Peyer's patch (tissue), 4 donors: ENCODE data around the gene AQP6. TPM values are rescaled to one million over a fixed set of nuclear protein-coding genes. Genes with fewer than 3 reads are reported as not detected.

Source experiments
- DNase-seq, 3 donors: peaks; one replicate each; pipeline ENCODE4 v3.0.0-alpha.2; 2017 to 2019
- H3K27ac ChIP-seq, 4 donors: fragments of 200-600 bp; sonication (generic); one replicate each; pipeline ENCODE4 v1.5.1; 2016 to 2019
- H3K27me3 ChIP-seq, 2 donors: fragments of 200-600 bp; sonication (generic); one replicate each; pipeline ENCODE4 v1.5.1; 2019
- H3K36me3 ChIP-seq, 3 donors: fragments of 200-600 bp; sonication (generic); one replicate each; pipeline ENCODE4 v1.5.1; 2016 to 2019
- H3K4me1 ChIP-seq, 4 donors: fragments of 200-600 bp; sonication (generic); one replicate each; pipeline ENCODE4 v1.5.1; 2016 to 2019
- H3K4me3 ChIP-seq, 4 donors: fragments of 200-600 bp; sonication (generic); 1 replicate in 3 of 4; 2 replicates in 1 of 4; pipeline ENCODE4 v1.5.1; 2016 to 2019; ENCODE audit warnings: mild to moderate bottlenecking in 1 of 4
- H3K9me3 ChIP-seq, 4 donors: fragments of 200-600 bp; sonication (generic); one replicate each; pipeline ENCODE4 v1.5.1; 2016 to 2019; ENCODE audit warnings: mild to moderate bottlenecking in 1 of 4
- POLR2A ChIP-seq, 2 donors: fragments of 450-650 bp; IDR thresholded peaks; one replicate each; pipeline ENCODE4 v1.5.1; 2017; ENCODE audit warnings: antibody characterized with exemption in 2 of 2, mild to moderate bottlenecking in 2 of 2, moderate library complexity in 2 of 2
- total RNA-seq, 4 donors: library from RNA; depleted of rRNA; stranded (reverse); fragments of >200 nt; gene quantifications; one replicate each; pipeline ENCODE4 v1.1.0, GENCODE V29; 2016
- TF ChIP-seq, protein P1 (sequence below), 6 experiments: fragments of 450-650 bp in 4 of 6; fragments of 200-600 bp in 2 of 6; sonication (generic) in 1 of 6; IDR thresholded peaks; one replicate each; pipeline ENCODE4 v1.5.1; 2017 to 2019; ENCODE audit warnings: antibody characterized with exemption in 6 of 6, mild to moderate bottlenecking in 3 of 6, moderate library complexity in 1 of 6

Gene AQP6
- total RNA-seq, 4 donors from 2014 or later = not detected

DNA sequence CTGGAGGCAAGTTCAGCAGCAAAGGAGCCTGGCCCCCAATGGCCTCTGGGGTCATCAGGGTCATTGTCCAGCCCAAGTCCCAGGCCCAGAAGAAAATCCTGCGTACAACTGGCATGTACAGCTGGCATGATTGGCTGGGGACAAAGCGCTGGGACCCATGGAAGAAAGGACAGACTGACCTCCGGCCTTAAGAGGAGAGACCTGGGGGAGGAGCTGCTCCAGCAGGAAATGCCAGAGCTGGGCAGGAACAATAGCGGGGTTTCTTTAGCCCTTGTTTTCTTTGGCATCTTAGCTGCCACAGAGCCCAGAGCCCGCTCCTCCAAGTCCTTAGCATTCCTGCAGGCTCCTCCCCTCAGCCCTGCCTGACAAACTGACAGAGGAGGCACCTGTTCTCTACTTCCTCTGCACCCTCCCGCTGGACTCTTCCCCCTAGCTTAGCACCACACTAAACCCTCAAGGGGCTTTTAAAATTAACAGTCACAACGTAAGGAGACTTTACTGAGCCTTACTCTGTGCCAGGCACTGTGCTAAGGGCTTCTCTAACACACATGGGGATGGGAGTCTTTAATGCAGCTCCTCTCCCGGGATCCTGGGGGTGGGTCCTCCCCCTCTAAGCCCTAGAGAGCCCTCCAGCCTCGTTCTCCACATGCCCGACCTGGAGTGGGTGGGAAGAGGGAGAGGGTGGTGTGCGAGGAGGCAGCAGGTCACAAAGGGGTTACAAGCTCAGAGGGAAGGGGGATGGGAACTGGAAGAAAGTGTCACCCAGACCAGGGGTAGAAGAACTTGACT is 12.9 kb upstream of the AQP6 start:
- peaks cover 0 to 7% (median 0%) of the 10 kb centered on the region in 4 donors for H3K4me1 ChIP-seq
- TF ChIP-seq, protein P1, sequence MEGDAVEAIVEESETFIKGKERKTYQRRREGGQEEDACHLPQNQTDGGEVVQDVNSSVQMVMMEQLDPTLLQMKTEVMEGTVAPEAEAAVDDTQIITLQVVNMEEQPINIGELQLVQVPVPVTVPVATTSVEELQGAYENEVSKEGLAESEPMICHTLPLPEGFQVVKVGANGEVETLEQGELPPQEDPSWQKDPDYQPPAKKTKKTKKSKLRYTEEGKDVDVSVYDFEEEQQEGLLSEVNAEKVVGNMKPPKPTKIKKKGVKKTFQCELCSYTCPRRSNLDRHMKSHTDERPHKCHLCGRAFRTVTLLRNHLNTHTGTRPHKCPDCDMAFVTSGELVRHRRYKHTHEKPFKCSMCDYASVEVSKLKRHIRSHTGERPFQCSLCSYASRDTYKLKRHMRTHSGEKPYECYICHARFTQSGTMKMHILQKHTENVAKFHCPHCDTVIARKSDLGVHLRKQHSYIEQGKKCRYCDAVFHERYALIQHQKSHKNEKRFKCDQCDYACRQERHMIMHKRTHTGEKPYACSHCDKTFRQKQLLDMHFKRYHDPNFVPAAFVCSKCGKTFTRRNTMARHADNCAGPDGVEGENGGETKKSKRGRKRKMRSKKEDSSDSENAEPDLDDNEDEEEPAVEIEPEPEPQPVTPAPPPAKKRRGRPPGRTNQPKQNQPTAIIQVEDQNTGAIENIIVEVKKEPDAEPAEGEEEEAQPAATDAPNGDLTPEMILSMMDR (IDR thresholded peaks at IDR 0.05) = no peak
- no peak for TF ChIP-seq POLR2A (IDR thresholded peaks at IDR 0.05)
- peaks cover 4 to 21% of the 10 kb centered on the region in 2 donors for H3K27me3 ChIP-seq
- H3K4me3 ChIP-seq = no peak overlapping the region
- no peaks in the 10 kb centered on the region for H3K36me3 ChIP-seq
- no peaks in the 10 kb centered on the region for H3K9me3 ChIP-seq
- peak in 1 of 3 donors; percentile 19 for DNase-seq
- no peak overlapping the region for H3K27ac ChIP-seq

DNA sequence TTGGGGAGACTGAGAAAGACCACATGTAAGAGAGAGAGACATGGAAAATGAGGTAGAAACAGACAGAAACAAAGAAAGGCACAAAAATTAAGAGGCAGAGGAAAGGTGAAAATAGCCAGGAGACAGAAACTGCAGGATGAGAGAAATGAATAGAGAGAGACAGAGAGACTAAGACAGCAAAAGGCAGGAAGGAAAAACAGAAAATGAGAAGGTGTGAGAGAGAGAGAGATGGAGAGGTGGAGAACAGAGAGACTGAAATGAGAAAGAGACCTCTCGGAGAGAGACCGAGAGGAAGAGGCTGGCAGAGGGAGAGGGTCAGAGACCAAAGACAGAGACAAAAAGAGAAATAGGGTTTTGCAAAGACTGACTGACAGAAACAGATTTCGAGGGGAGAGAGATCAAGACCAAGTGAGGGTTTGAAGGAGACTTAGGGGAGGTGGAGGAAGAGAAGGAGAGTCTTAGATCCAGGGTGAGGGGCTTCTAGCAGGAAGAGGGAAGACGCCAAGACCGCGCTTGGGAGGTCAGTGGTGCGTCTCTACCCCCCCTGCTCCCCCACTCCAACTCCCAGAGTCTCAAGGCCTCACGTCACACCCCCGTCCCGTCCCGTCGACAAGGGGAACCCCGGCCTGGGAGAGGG is 12.2 kb upstream of the AQP6 start:
- Histone ChIP-seq H3K4me1 (peaks cover 0 to 7% (median 0%) of the 10 kb centered on the region in 4 donors), H3K27me3 (peaks cover 4 to 21% of the 10 kb centered on the region in 2 donors), H3K36me3 (no peaks in the 10 kb centered on the region), H3K27ac (no peak overlapping the region), H3K4me3 (peak overlapping the region in 1 of 4 donors; percentile 33), H3K9me3 (no peaks in the 10 kb centered on the region)
- TF ChIP-seq, protein P1 (IDR thresholded peaks at IDR 0.05) = no peak
- TF ChIP-seq POLR2A (IDR thresholded peaks at IDR 0.05) = no peak
- DNase-seq = no peak

DNA sequence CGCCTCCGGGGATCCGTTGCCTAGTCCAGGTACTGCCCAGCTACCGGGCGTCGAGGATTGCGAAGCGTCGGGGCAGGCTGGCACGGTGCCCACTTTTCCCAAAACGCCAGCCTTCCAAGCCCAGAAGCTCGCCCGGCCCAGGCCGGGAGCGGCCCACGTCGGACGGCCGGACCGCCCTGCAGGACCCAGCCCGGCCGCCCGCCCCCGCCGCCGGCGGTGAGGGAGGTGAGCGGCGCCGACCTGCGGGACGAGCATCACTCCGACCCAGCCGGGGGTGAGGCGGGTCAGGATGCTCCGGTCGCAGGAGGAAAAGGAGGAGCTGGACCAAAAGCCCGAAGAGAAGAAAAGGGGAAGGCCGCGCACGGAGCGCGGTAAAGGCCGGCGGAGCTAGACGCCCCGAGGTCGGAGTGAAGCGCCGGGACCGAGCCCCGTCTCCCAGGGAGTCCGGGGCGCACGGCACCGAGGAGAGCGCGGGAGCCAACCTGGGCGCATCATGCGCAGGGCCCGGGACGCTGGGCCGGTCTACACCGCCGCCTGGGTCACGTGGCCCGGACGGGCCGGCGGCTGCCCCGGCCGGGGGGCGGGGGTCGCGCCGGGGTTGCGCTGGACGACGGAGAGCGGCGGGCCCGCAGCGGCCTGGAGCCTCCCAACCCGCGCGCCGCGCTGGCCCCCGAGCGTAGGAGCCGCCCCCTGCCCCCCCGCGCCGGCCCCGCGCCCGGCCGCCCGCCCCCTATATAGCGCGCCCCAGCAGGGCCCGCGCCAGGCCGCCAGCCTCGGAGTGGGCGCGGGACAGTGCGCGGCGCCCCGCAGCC is 11.4 kb upstream of the AQP6 start, which contains the start of gene AQP5:
Gene AQP5, plus strand, starts transcription at position 762 of the 812 bp plus-strand sequence. CDS start 146 bp downstream, outside the sequence.
- TF ChIP-seq, protein P1 (IDR thresholded peaks at IDR 0.05) = no peak
- TF ChIP-seq POLR2A (IDR thresholded peaks at IDR 0.05) = no peak
- Histone ChIP-seq H3K4me1 (peaks cover 0 to 7% (median 0%) of the 10 kb centered on the region in 4 donors), H3K4me3 (peak within 1 kb of the TSS in 3 of 4 donors; percentile 29 to 33 (median 31)), H3K36me3 (no peaks in the 10 kb centered on the region), H3K9me3 (no peaks in the 10 kb centered on the region), H3K27ac (no peak within 1 kb of the TSS), H3K27me3 (peaks cover 4 to 20% of the 10 kb centered on the region in 2 donors)
- DNase-seq = no peak

- DNase-seq = no peak
- Histone ChIP-seq H3K36me3 (no peaks in the 10 kb centered on the region), H3K27ac (no peak overlapping the region), H3K9me3 (no peaks in the 10 kb centered on the region), H3K27me3 (peaks cover 4 to 17% of the 10 kb centered on the region in 2 donors), H3K4me3 (no peak overlapping the region), H3K4me1 (peaks cover 0 to 9% (median 1%) of the 10 kb centered on the region in 4 donors)
- no peak for TF ChIP-seq POLR2A (IDR thresholded peaks at IDR 0.05)
- TF ChIP-seq, protein P1 (IDR thresholded peaks at IDR 0.05) = no peak
Measured at GRCh38 chr12:49961993-49962764, 10.6 kb upstream of the AQP6 start.
